IgD-negative memory B cell (primary cell): ENCODE results near the gene ATIC. TPM values are rescaled to one million over a fixed set of nuclear protein-coding genes. Genes with fewer than 3 reads are reported as not detected.

Experiments used
- H3K27ac Mint-ChIP-seq, 3 donors: one replicate each; pipeline ENCODE4 v1.8.0; 2020 to 2022; ENCODE audit warnings: mild to moderate bottlenecking in 3 of 3, mixed read lengths in 3 of 3, moderate library complexity in 1 of 3
- H3K27me3 Mint-ChIP-seq: one replicate; pipeline ENCODE4 v1.8.0; 2021; ENCODE audit warnings: mixed read lengths
- H3K36me3 Mint-ChIP-seq: one replicate; pipeline ENCODE4 v1.8.0; 2020; ENCODE audit warnings: mild to moderate bottlenecking, mixed read lengths
- H3K4me1 Mint-ChIP-seq, 3 donors: one replicate each; pipeline ENCODE4 v1.8.0; 2020 to 2022; ENCODE audit warnings: mixed read lengths in 3 of 3, mild to moderate bottlenecking in 1 of 3
- H3K4me3 Mint-ChIP-seq, 4 donors: one replicate each; pipeline ENCODE4 v1.8.0; 2020 to 2022; ENCODE audit warnings: mild to moderate bottlenecking in 4 of 4, mixed read lengths in 4 of 4, moderate library complexity in 3 of 4
- H3K9me3 Mint-ChIP-seq, 3 donors: one replicate each; pipeline ENCODE4 v1.8.0; 2020 to 2021; ENCODE audit warnings: mixed read lengths in 3 of 3, mild to moderate bottlenecking in 1 of 3
- polyA plus RNA-seq: library from polyadenylated mRNA; unstranded; fragments of 300-500 nt; fragmentation: Illumina TruSeq; gene quantifications from one replicate; pipeline ENCODE4 v1.2.3, GENCODE V29; 2021

Gene ATIC
- polyA plus RNA-seq, 1 donor from 2014 or later: 137 TPM

- Mint-ChIP-seq H3K4me1 (no peaks in the 10 kb centered on the region), H3K9me3 (no peaks in the 10 kb centered on the region), H3K27ac (no peak overlapping the region), H3K4me3 (no peak overlapping the region), H3K27me3 (no peaks in the 10 kb centered on the region), H3K36me3 (peaks cover 7% of the 10 kb centered on the region)
These were observed 50.2 kb downstream of the ATIC start for GRCh38 chr2:215361876-215362561.

GRCh38 chr2:215362562-215362904 is 50.7 kb downstream of the ATIC start:
- Mint-ChIP-seq H3K27ac (no peak overlapping the region), H3K27me3 (no peaks in the 10 kb centered on the region), H3K4me3 (no peak overlapping the region), H3K9me3 (no peaks in the 10 kb centered on the region), H3K36me3 (peaks cover 7% of the 10 kb centered on the region), H3K4me1 (no peaks in the 10 kb centered on the region)

- Mint-ChIP-seq H3K9me3 (no peaks in the 10 kb centered on the region), H3K27me3 (no peaks in the 10 kb centered on the region), H3K27ac (no peak overlapping the region), H3K36me3 (peaks cover 7% of the 10 kb centered on the region), H3K4me1 (no peaks in the 10 kb centered on the region), H3K4me3 (no peak overlapping the region)
These were observed 51.2 kb downstream of the ATIC start for GRCh38 chr2:215363039-215363438.

- Mint-ChIP-seq H3K27ac (no peak overlapping the region), H3K4me3 (no peak overlapping the region), H3K36me3 (peaks cover 7% of the 10 kb centered on the region), H3K4me1 (no peaks in the 10 kb centered on the region), H3K27me3 (no peaks in the 10 kb centered on the region), H3K9me3 (no peaks in the 10 kb centered on the region)
These were observed 51.8 kb downstream of the ATIC start for GRCh38 chr2:215363461-215364156.

- Mint-ChIP-seq H3K9me3 (no peaks in the 10 kb centered on the region), H3K4me3 (no peak overlapping the region), H3K4me1 (no peaks in the 10 kb centered on the region), H3K27me3 (no peaks in the 10 kb centered on the region), H3K36me3 (peaks cover 12% of the 10 kb centered on the region), H3K27ac (peak overlapping the region in 1 of 3 donors; percentile 63)
These were observed 52.6 kb downstream of the ATIC start for GRCh38 chr2:215364157-215365155.

GRCh38 chr2:215365184-215365658 is 53.4 kb downstream of the ATIC start:
- Mint-ChIP-seq H3K9me3 (no peaks in the 10 kb centered on the region), H3K27ac (no peak overlapping the region), H3K4me1 (no peaks in the 10 kb centered on the region), H3K4me3 (no peak overlapping the region), H3K27me3 (no peaks in the 10 kb centered on the region), H3K36me3 (peaks cover 16% of the 10 kb centered on the region)

GRCh38 chr2:215366440-215367032 is 54.7 kb downstream of the ATIC start:
- Mint-ChIP-seq H3K27ac (no peak overlapping the region), H3K4me3 (no peak overlapping the region), H3K27me3 (no peaks in the 10 kb centered on the region), H3K9me3 (no peaks in the 10 kb centered on the region), H3K4me1 (no peaks in the 10 kb centered on the region), H3K36me3 (peaks cover 17% of the 10 kb centered on the region)

GRCh38 chr2:215367662-215368492 is 56.0 kb downstream of the ATIC start:
- no peak overlapping the region for H3K27ac Mint-ChIP-seq
- H3K4me1 Mint-ChIP-seq: no peaks in the 10 kb centered on the region
- no peaks in the 10 kb centered on the region for H3K9me3 Mint-ChIP-seq
- H3K27me3 Mint-ChIP-seq: no peaks in the 10 kb centered on the region
- H3K4me3 Mint-ChIP-seq: no peak overlapping the region
- H3K36me3 Mint-ChIP-seq: peaks cover 17% of the 10 kb centered on the region

GRCh38 chr2:215368493-215368809 is 56.6 kb downstream of the ATIC start:
- no peaks in the 10 kb centered on the region for H3K4me1 Mint-ChIP-seq
- no peak overlapping the region for H3K4me3 Mint-ChIP-seq
- H3K27ac Mint-ChIP-seq: no peak overlapping the region
- H3K36me3 Mint-ChIP-seq: peaks cover 19% of the 10 kb centered on the region
- no peaks in the 10 kb centered on the region for H3K9me3 Mint-ChIP-seq
- H3K27me3 Mint-ChIP-seq: no peaks in the 10 kb centered on the region

- H3K4me3 Mint-ChIP-seq: no peak overlapping the region
- H3K36me3 Mint-ChIP-seq: peaks cover 23% of the 10 kb centered on the region
- no peaks in the 10 kb centered on the region for H3K9me3 Mint-ChIP-seq
- H3K27ac Mint-ChIP-seq: no peak overlapping the region
- no peaks in the 10 kb centered on the region for H3K27me3 Mint-ChIP-seq
- no peaks in the 10 kb centered on the region for H3K4me1 Mint-ChIP-seq
These were observed 57.4 kb downstream of the ATIC start for GRCh38 chr2:215369181-215369760.

GRCh38 chr2:215370112-215370965 is 58.5 kb downstream of the ATIC start:
- H3K27ac Mint-ChIP-seq: no peak overlapping the region
- peaks cover 28% of the 10 kb centered on the region for H3K36me3 Mint-ChIP-seq
- no peak overlapping the region for H3K4me3 Mint-ChIP-seq
- peaks cover 0 to 3% (median 0%) of the 10 kb centered on the region in 3 donors for H3K9me3 Mint-ChIP-seq
- no peaks in the 10 kb centered on the region for H3K27me3 Mint-ChIP-seq
- H3K4me1 Mint-ChIP-seq: no peaks in the 10 kb centered on the region

- H3K9me3 Mint-ChIP-seq: peaks cover 0 to 3% (median 2%) of the 10 kb centered on the region in 3 donors
- H3K4me1 Mint-ChIP-seq: no peaks in the 10 kb centered on the region
- no peak overlapping the region for H3K27ac Mint-ChIP-seq
- no peak overlapping the region for H3K4me3 Mint-ChIP-seq
- peaks cover 25% of the 10 kb centered on the region for H3K36me3 Mint-ChIP-seq
- no peaks in the 10 kb centered on the region for H3K27me3 Mint-ChIP-seq
These were observed 60.3 kb downstream of the ATIC start for GRCh38 chr2:215371915-215372897.
